HEK293 (cell line): ENCODE data around the gene PLEKHA5.

ENCODE experiments used
- CTCF ChIA-PET: fragments of 350-600 bp; formaldehyde crosslinking; extraction: SDS; loops from one replicate; lab custom pipeline; 2021; ENCODE audit warnings: antibody characterized with exemption; lab: Yijun Ruan, JAX
- POLR2A ChIA-PET: fragments of 300-600 bp; formaldehyde crosslinking; extraction: SDS; loops from one replicate; lab custom pipeline; 2020; ENCODE audit warnings: antibody characterized with exemption, inconsistent platforms; lab: Yijun Ruan, JAX
- H3K27ac ChIP-seq: fragments of 200-500 bp; sonication (Bioruptor generic); 2 replicates; pipeline ENCODE4 v1.5.1; 2014; ENCODE audit warnings: low read depth, low read length, control low read depth, inconsistent platforms; ENCODE audit errors: extremely low read depth
- H3K36me3 ChIP-seq, 2 experiments: fragments of 200-500 bp in 1 of 2; sonication (Bioruptor generic) in 1 of 2; 1 replicate in 1 of 2; 2 replicates in 1 of 2; pipeline ENCODE4 v1.5.1; 2014 to 2017; ENCODE audit warnings: inconsistent platforms in 2 of 2, low read length in 2 of 2; ENCODE audit not compliant: control insufficient read depth in 2 of 2, insufficient read depth in 1 of 2
- H3K4me1 ChIP-seq: fragments of 200-500 bp; sonication (Bioruptor generic); 2 replicates; pipeline ENCODE4 v1.5.1; 2014; ENCODE audit warnings: mild to moderate bottlenecking, low read length, inconsistent platforms; ENCODE audit not compliant: control insufficient read depth, insufficient read depth
- H3K4me3 ChIP-seq: 2 replicates; pipeline ENCODE4 v1.5.1; 2011; ENCODE audit warnings: low read depth, mild to moderate bottlenecking, control low read depth, low read length, moderate library complexity
- H3K9me3 ChIP-seq: fragments of 200-500 bp; sonication (Bioruptor generic); 2 replicates; pipeline ENCODE4 v1.5.1; 2014; ENCODE audit warnings: low read depth, low read length, inconsistent platforms; ENCODE audit not compliant: control insufficient read depth, insufficient read depth
- BCL11B ChIP-seq: fragments of 450-650 bp; formaldehyde crosslinking; IDR thresholded peaks from 2 replicates; pipeline ENCODE4 v1.5.1; 2016; ENCODE audit warnings: low read depth, missing biosample characterization, missing genetic modification characterization
- GLI4 ChIP-seq: fragments of 450-650 bp; formaldehyde crosslinking; IDR thresholded peaks from 2 replicates; pipeline ENCODE4 v1.5.1; 2016; ENCODE audit warnings: missing biosample characterization, missing genetic modification characterization
- KLF9 ChIP-seq: fragments of 450-650 bp; formaldehyde crosslinking; IDR thresholded peaks from 2 replicates; pipeline ENCODE4 v1.5.1; 2016; ENCODE audit warnings: missing biosample characterization, missing genetic modification characterization, low read depth
- PRDM2 ChIP-seq: fragments of 450-650 bp; formaldehyde crosslinking; IDR thresholded peaks from 2 replicates; pipeline ENCODE4 v1.5.1; 2016; ENCODE audit warnings: missing biosample characterization, missing genetic modification characterization, borderline replicate concordance
- ZEB2 ChIP-seq: fragments of 450-650 bp; formaldehyde crosslinking; IDR thresholded peaks from 2 replicates; pipeline ENCODE4 v1.5.1; 2016; ENCODE audit warnings: missing biosample characterization, missing genetic modification characterization
- ZFP37 ChIP-seq: fragments of 450-650 bp; formaldehyde crosslinking; IDR thresholded peaks from 2 replicates; pipeline ENCODE4 v1.5.1; 2016; ENCODE audit warnings: missing biosample characterization, missing genetic modification characterization
- ZNF354C ChIP-seq: fragments of 450-650 bp; formaldehyde crosslinking; IDR thresholded peaks from 2 replicates; pipeline ENCODE4 v1.5.1; 2016; ENCODE audit warnings: missing biosample characterization, missing genetic modification characterization, low read depth, borderline replicate concordance
- ZNF596 ChIP-seq: fragments of 450-650 bp; IDR thresholded peaks from 2 replicates; pipeline ENCODE4 v1.5.0; 2018; ENCODE audit warnings: missing biosample characterization, mild to moderate bottlenecking, missing genetic modification characterization, moderate library complexity
- ZNF654 ChIP-seq: fragments of 450-650 bp; formaldehyde crosslinking; IDR thresholded peaks from 2 replicates; pipeline ENCODE4 v1.5.1; 2016; ENCODE audit warnings: low read depth, missing biosample characterization, missing genetic modification characterization
- ZNF692 ChIP-seq: fragments of 450-650 bp; formaldehyde crosslinking; IDR thresholded peaks from 2 replicates; pipeline ENCODE4 v1.5.1; 2016; ENCODE audit warnings: missing biosample characterization, missing genetic modification characterization
- ZNF768 ChIP-seq: fragments of 450-650 bp; formaldehyde crosslinking; IDR thresholded peaks from 2 replicates; pipeline ENCODE4 v1.5.1; 2018; ENCODE audit warnings: missing biosample characterization, mild to moderate bottlenecking, missing genetic modification characterization

Gene PLEKHA5

GRCh38 chr12:19177754-19178153, 48.2 kb downstream of the PLEKHA5 start:
- ChIA-PET CTCF (interaction anchor here (0.6 to 1.3 kb wide), 3 partner anchors 9 to 393 kb away, joined by 3 to 5 read pairs (median 3); no protein-coding TSS in a partner anchor), POLR2A (no interaction called here)
- no peaks in the 10 kb centered on the region for H3K4me1 ChIP-seq
- peaks cover 0 to 3% of the 10 kb centered on the region in 2 experiments; a peak in 1 of 3 replicates for H3K36me3 ChIP-seq
- TF ChIP-seq PRDM2 (no peak), ZNF768 (no peak), ZFP37 (tag by site-specific recombination) (no peak), ZEB2 (tag by site-specific recombination) (no peak), KLF9 (tag by site-specific recombination) (no peak), ZNF596 (tag by site-specific recombination) (no peak), BCL11B (tag by site-specific recombination) (no peak), GLI4 (tag by site-specific recombination) (no peak)
- H3K9me3 ChIP-seq: no peaks in the 10 kb centered on the region
- no peak overlapping the region for H3K4me3 ChIP-seq
- H3K27ac ChIP-seq: no peak overlapping the region

GRCh38 chr12:19179986-19180385, 50.5 kb downstream of the PLEKHA5 start:
- Histone ChIP-seq H3K9me3 (no peaks in the 10 kb centered on the region), H3K36me3 (peaks cover 0 to 3% of the 10 kb centered on the region in 2 experiments; a peak in 1 of 3 replicates), H3K4me3 (no peak overlapping the region), H3K27ac (no peak overlapping the region), H3K4me1 (no peaks in the 10 kb centered on the region)
- no peak for TF ChIP-seq BCL11B (tag by site-specific recombination)
- TF ChIP-seq ZNF354C (tag by site-specific recombination): no peak
- ChIA-PET POLR2A (no interaction called here), CTCF (interaction anchor here (0.6 to 1.1 kb wide), 2 partner anchors 106 to 244 kb away, joined by 3 to 4 read pairs; no protein-coding TSS in a partner anchor)

GRCh38 chr12:19181666-19182426, 52.3 kb downstream of the PLEKHA5 start:
- ChIA-PET POLR2A (no interaction called here), CTCF (interaction anchor here (0.7 to 1.5 kb wide), 6 partner anchors 8 to 752 kb away, joined by 3 to 4 read pairs (median 4); no protein-coding TSS in a partner anchor)
- no peak overlapping the region for H3K4me3 ChIP-seq
- no peaks in the 10 kb centered on the region for H3K4me1 ChIP-seq
- no peak overlapping the region for H3K27ac ChIP-seq
- H3K36me3 ChIP-seq: no peaks in the 10 kb centered on the region
- TF ChIP-seq ZNF654: peak; percentile 48
- TF ChIP-seq ZNF692 (tag by site-specific recombination): no peak
- H3K9me3 ChIP-seq: no peaks in the 10 kb centered on the region
